ENCODE results near the gene TSLP.

GRCh38 chr5:111070272-111071134 is 1.0 kb upstream of the TSLP start:
- TF ChIP-seq SUZ12 (IDR thresholded peaks at IDR 0.05; ENCODE audit: extremely low read depth, insufficient read depth, insufficient read length) (no peak), YY1 (IDR thresholded peaks at IDR 0.05; ENCODE audit: insufficient read depth, insufficient read length) (no peak)
